Fibroblast of skin of right biceps (primary cell): ENCODE data around the gene TFF2.

Experiments
- DNase-seq: peaks from one replicate; pipeline ENCODE4 v3.0.0-alpha.2; 2013

Gene TFF2

GRCh38 chr21:42364304-42364865, 13.6 kb upstream of the TFF2 start:
- DNase-seq = no peak

DNA sequence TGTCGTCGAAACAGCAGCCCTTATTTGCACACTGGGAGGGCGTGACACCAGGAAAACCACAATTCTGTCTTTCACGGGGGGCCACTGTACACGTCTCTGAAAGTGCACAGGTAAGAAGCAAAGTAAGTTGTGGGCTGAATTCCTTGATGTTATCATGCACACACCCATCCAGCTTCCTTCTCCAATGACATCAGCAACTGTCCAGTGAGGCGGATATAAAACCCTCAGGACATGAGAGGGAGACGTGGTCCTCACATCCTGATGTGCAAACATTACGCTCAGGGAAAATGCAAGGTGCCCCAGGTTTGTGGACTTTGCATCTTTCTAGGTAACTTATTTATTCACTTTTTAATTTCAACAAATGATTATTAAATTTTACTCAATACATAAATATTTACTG, 12.5 kb upstream of the TFF2 start:
- DNase-seq = no peak

GRCh38 chr21:42362700-42363099, 11.9 kb upstream of the TFF2 start:
- no peak for DNase-seq

DNA sequence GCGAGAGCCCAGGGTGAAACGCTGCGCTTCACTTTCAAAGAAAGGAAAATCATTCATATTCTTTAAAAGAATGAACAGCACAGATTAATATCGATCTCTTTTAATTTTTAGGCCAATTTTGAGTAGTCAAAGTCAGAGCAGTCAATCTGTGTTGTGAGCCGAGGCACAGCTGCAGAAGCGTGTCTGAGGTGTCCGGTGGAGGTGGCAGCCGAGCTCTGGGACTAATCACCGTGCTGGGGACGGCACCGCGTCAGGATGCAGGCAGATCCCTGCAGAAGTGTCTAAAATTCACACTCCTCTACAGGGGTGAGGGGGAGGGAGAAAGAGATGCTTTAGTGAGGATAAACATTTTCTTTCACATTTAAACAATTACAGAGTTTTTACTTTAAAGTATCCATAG, 11.4 kb upstream of the TFF2 start:
- DNase-seq = no peak

DNA sequence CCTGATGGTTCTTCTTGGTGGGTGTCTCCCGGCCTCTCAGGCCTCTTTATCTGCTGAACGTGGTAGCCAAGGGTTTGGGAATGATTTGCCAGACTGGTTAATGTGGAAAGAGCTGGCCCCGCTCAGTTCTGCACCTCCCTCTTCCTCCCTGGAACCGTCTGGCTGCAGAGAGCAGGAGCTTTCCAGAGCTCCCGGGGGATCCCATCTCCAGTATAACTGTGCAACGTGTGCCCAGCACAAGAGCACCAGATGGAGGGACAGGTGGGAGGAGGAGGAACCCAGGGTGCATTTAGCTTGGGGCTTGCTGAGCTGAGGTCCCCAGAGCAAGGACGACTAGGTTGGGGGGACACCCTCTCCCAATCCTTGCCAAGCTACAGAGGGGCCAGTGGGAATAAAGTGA, 10.5 kb upstream of the TFF2 start:
- no peak for DNase-seq

DNA sequence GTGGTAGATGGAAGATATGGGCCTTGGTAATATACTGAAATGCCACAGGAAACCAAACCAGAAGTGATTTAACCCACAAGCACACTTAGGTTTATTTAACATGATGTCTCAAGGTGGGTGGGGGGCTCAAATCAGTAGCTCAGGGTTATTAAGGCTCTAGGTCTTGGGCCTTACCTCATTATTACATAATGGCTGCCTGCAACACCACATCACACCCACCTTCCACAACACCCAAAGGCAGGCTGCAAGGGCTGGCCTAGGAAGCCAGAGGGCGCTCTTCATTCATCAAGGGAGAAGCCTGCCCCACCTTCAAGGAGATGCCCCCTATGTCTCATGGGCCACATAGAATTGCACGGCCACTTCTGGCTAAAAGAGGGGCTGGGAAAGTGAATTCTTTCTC, 9.5 kb upstream of the TFF2 start:
- DNase-seq = no peak

DNA sequence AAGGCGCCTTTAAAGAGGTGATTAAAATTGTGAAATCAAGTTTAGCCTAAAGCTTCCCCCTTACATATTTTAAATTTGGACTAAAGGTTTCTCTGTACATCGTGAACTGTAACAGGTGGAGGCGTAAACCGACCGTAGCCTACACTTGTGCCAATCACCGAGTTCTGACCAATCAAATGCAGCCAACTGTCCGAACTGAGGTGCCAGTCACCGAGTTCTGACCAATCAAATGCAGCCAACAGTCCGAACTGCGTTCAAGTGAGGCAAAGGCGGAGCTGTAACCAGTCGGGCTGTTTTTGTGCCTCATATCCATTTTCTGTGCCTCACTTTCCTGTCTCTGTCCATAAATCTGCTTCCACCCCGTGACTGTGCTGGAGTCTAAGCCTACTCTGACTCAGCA, 8.1 kb upstream of the TFF2 start:
- DNase-seq = no peak

DNA sequence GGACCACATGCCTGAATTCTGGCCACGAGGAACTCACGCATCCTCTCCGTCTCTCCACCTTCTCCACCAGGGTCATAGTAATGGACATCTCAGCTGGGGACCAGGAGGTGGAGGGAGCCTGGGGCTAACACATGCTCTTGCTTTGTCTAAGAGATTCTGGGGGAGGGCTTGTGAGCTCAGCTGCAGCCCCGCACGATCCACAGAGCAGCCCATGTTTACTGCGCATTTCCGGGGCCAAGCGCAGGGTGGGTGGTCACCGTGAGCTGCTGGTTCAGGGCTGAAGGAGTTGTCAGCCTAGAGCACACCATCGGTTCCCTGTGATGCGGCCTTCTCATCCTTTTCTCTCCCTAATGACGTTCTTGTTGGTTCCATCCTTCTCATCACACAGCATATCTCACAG, 7.5 kb upstream of the TFF2 start:
- DNase-seq = no peak

DNA sequence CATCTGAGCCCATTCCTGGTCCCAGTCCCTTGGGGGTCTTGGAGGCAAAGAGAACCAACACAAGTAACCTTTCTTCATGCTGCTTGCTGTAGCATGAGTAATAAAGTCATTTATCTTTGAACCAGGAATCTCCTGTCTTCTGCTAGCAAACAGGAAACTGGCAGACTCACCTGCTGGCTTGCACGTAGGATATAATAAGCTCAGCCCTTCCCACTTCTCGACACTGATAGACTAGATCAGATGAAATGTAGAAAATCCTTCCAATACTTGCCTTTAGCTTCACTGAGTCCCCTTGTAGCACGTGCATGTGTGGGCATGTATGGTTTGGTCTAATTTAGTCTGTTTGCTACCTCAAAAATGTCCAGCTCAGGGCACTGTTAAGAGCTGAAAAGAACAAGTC, 6.5 kb upstream of the TFF2 start:
- no peak for DNase-seq

- DNase-seq = no peak
These were observed 5.9 kb upstream of the TFF2 start for GRCh38 chr21:42356650-42357049.

GRCh38 chr21:42356046-42356445, 5.3 kb upstream of the TFF2 start:
- DNase-seq = no peak

- no peak for DNase-seq
These were observed 2.8 kb upstream of the TFF2 start for GRCh38 chr21:42353623-42354022.

- no peak for DNase-seq
These were observed 1.8 kb upstream of the TFF2 start for GRCh38 chr21:42352441-42353095.

- DNase-seq = no peak
These were observed 1.0 kb upstream of the TFF2 start for GRCh38 chr21:42351626-42352440.

DNA sequence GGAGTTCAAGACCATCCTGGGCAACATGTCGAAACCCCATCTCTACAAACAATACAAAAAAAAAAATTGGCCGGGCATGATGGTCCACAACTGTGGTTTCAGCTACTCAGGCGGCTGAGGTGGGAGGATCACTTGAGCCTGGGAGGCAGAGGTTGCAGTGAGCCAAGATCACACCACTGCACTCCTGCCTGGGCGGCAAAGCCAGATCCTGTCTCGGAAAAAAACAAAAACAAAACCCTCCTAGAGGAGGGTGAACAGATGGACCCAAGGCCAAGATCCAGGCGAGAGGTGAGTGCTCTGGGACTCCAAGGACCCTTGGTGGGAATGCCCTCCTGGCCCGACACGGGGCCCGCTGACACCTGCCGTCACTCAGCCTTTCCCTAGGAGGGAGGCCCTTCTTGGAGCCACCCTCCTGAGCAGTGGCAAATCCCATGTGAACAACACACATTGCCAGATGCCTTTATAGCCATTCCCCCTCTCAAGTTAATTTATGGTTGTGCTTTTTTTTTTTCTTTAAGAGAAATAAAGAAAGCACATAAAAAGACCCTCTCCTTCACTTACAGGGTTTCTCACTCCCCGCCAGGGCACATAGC, 380 bp downstream of the TFF2 start:
- no peak for DNase-seq

DNA sequence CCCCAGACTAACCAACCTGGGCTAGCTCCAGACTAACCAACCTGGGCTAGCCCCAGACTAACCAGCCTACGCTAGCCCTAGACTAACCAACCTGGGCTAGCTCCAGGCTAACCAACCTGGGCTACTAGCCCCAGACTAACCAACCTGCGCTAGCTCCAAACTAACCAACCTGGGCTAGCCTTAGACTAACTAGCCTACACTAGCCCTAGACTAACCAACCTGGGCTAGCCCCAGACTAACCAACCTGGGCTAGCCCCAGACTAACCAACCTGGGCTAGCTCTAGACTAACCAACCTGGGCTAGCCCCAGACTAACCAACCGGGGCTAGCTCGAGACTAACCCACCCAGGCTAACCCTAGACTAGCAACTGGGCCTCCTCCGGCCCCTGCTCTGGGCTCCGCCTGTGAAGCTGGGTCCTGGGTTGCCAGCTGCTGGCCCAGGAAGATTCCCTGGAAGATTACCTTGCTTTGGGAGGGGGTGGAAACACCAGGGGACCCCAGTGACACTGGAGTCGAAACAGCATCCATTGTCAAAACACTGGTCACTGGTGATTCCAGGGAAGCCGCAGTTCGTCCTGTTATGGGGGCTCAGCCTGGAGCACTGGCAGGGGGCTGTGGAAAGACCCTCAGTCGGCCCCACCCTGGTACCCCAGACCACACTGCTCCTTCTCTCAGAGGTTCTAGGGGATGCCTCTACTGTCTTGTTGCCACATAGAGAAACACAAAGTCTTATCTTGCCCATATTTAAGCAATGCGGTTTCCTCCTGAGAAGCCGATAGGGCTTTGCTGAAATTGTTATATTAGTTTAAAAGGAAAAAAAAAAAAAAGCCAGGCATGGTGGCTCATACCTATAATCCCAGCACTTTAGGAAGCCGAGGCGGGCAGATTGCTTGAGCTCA, 1.1 kb downstream of the TFF2 start:
- DNase-seq = no peak

DNA sequence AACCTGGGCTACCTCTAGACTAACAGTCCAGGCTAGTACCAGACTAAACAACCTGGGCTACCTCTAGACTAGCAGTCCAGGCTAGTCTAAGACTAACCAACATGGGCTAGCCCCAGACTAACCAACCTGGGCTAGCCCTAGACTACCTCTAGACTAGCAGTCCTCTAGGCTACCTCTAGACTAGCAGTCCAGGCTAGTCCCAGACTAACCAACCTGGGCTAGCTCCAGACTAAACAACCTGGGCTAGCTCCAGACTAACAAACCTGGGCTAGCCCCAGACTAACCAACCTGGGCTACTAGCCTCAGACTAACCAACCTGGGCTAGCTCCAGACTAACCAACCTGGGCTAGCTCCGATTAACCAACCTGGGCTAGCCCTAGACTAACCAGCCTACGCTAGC, 2.0 kb downstream of the TFF2 start:
- no peak for DNase-seq

GRCh38 chr21:42347601-42348327, 3.0 kb downstream of the TFF2 start:
- DNase-seq = no peak

GRCh38 chr21:42346866-42347600, 3.8 kb downstream of the TFF2 start:
- DNase-seq = no peak

GRCh38 chr21:42346441-42346840, 4.4 kb downstream of the TFF2 start:
- DNase-seq = no peak

- no peak for DNase-seq
These were observed 6.2 kb downstream of the TFF2 start for GRCh38 chr21:42344631-42345030.
